Ovary (tissue), 9 donors: ENCODE measurements around the gene HBEGF. TPM values are rescaled to one million over a fixed set of nuclear protein-coding genes. Genes with fewer than 3 reads are reported as not detected.

ENCODE experiments used
- DNase-seq, 5 donors: peaks; one replicate each; pipeline ENCODE4 v3.0.0-alpha.2; 2019 to 2020
- H3K27ac ChIP-seq, 2 donors: fragments of 200-600 bp; one replicate each; pipeline versions ENCODE4 v1.5.1 to v1.8.0; 2019 to 2022
- H3K27me3 ChIP-seq: fragments of 200-600 bp; one replicate; pipeline ENCODE4 v1.8.0; 2022
- H3K36me3 ChIP-seq: fragments of 200-600 bp; sonication (generic); one replicate; pipeline ENCODE4 v1.5.1; 2019
- H3K4me1 ChIP-seq: one replicate; pipeline ENCODE4 v1.8.1; 2013; ENCODE audit warnings: mild to moderate bottlenecking, moderate library complexity; ENCODE audit not compliant: insufficient read depth
- H3K4me3 ChIP-seq: fragments of 200-600 bp; sonication (generic); one replicate; pipeline ENCODE4 v1.5.1; 2017
- H3K9me3 ChIP-seq, 2 donors: fragments of 200-600 bp in 1 of 2; sonication (generic) in 1 of 2; one replicate each; pipeline versions ENCODE4 v1.5.1 to v1.8.1; 2013 to 2019; ENCODE audit warnings: mild to moderate bottlenecking in 1 of 2, moderate library complexity in 1 of 2
- EP300 ChIP-seq: sonication (generic); formaldehyde crosslinking; IDR thresholded peaks from one replicate; pipeline ENCODE4 v1.6.1; 2017; ENCODE audit warnings: antibody characterized with exemption
- POLR2A ChIP-seq: fragments of 450-650 bp; IDR thresholded peaks from one replicate; pipeline ENCODE4 v1.6.1; 2017; ENCODE audit warnings: antibody characterized with exemption, mild to moderate bottlenecking, moderate library complexity
- WGBS, 3 donors: extraction: QIAGEN DNeasy Blood & Tissue Kit in 1 of 3; methylation state at CpG; one replicate each; pipeline versions ENCODE4 v1.1.5 to v1.1.7; 2013 to 2017; 5-methylcytosine and 5-hydroxymethylcytosine counted together
- intact Hi-C, 4 donors: fragments of 100-400 bp; cut with DNase I; formaldehyde crosslinking; loops; one replicate each; pipeline versions ENCODE4 v1.11.0 to v1.15.1; 2022 to 2023
- polyA plus RNA-seq, 2 donors: library from polyadenylated mRNA; stranded (reverse); fragments of 200-250 nt in 1 of 2; fragments of 350-450 nt in 1 of 2; fragmentation: Illumina TruSeq in 1 of 2; extraction: RNeasy Lipid Tissue Mini Kit (QIAGEN cat#74804) in 1 of 2; gene quantifications; one replicate each; pipeline ENCODE4 v1.2.3, GENCODE V29; 2013 to 2014
- total RNA-seq, 7 donors: library from RNA; depleted of rRNA in 2 of 7; stranded (reverse); fragments of >200 nt in 2 of 7; fragmentation: NEBNext Ultra II Directional in 3 of 7; extraction: Animal tissue kit (Norgen Biotek cat#: 25700) in 3 of 7; gene quantifications; one replicate each; pipeline versions ENCODE4 v1.1.0 to v1.2.4, GENCODE V29; 2016 to 2023
- TF ChIP-seq, protein P1 (sequence below), 3 donors: fragments of 450-650 bp in 2 of 3; fragments of 200-600 bp in 1 of 3; IDR thresholded peaks; one replicate each; pipeline versions ENCODE4 v1.5.1 to v1.8.0; 2016 to 2022; ENCODE audit warnings: antibody characterized with exemption in 3 of 3, mild to moderate bottlenecking in 1 of 3
- donor health status: DM: no; HTN: no; CAD: no; lungs with moderate emphysema.
- donor health status: DM: no; HTN: no; CAD: no.
- donor health status: Bipolar disorder and iron deficiency.
- donor health status: DM: yes; HTN: yes; CAD: no.
- donor health status: DM: no; HTN: no; CAD: no.
- donor health status: DM: yes; HTN: yes; CAD: no.

HBEGF gene
- total and polyA plus RNA-seq, 9 donors = 1.5 to 14.5 (median 5.6) TPM

DNA sequence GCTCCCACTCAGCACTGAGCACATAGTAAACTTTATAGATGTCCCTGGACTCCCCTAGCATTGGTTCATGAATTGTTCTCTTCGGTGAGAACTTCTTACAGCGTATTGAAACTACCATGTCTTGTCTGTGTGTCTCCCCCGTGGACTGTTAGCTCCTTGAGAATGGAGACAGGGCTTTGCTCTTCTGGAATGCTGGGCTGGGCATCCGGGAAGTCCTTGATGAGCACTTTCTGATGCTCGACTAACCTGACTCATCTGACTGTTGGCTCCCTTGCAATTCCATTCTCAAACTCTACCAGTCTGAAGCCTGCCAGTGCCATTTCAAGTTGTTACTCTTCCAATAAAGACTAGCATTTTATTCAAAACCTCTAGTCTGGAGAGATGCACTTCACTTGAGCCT, 28.5 kb downstream of the HBEGF start:
- DNase-seq = no peak
- Histone ChIP-seq H3K4me1 (peaks cover 2% of the 10 kb centered on the region), H3K27me3 (no peaks in the 10 kb centered on the region), H3K27ac (no peak overlapping the region), H3K9me3 (no peaks in the 10 kb centered on the region), H3K4me3 (no peak overlapping the region), H3K36me3 (no peaks in the 10 kb centered on the region)
- intact Hi-C loops = no loop called here
- 73 to 76% (median 76%) methylated on average over 5 of the region's 5 CpGs for whole genome bisulfite sequencing, 3 donors
- TF ChIP-seq POLR2A (no peak), EP300 (no peak)
- TF ChIP-seq, protein P1, sequence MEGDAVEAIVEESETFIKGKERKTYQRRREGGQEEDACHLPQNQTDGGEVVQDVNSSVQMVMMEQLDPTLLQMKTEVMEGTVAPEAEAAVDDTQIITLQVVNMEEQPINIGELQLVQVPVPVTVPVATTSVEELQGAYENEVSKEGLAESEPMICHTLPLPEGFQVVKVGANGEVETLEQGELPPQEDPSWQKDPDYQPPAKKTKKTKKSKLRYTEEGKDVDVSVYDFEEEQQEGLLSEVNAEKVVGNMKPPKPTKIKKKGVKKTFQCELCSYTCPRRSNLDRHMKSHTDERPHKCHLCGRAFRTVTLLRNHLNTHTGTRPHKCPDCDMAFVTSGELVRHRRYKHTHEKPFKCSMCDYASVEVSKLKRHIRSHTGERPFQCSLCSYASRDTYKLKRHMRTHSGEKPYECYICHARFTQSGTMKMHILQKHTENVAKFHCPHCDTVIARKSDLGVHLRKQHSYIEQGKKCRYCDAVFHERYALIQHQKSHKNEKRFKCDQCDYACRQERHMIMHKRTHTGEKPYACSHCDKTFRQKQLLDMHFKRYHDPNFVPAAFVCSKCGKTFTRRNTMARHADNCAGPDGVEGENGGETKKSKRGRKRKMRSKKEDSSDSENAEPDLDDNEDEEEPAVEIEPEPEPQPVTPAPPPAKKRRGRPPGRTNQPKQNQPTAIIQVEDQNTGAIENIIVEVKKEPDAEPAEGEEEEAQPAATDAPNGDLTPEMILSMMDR (IDR thresholded peaks at IDR 0.05) = no peak

DNA sequence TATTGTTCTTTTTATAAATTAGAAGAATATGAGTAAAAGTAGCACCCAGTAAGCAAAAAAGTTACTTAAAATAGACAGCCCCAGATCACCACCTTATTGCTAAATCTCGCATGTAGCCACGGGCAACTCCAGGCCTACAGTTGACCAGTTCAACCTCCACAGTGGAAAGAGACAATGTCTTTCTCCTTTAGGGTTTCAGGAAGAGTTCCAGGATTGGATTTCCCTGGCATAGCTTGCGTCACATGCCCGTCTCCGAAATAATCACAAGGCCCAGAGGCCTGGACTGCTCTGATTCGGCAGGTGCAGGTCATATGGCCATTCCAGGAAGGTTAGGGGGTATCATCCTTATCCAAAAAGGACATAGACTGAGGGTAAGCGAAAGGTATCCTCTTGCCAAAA, 33.6 kb downstream of the HBEGF start:
- no peaks in the 10 kb centered on the region for H3K9me3 ChIP-seq
- no peaks in the 10 kb centered on the region for H3K27me3 ChIP-seq
- no peak for TF ChIP-seq POLR2A
- no peak for TF ChIP-seq EP300
- TF ChIP-seq, protein P1 (IDR thresholded peaks at IDR 0.05) = no peak
- intact Hi-C loops = no loop called here
- DNase-seq = no peak
- 87 to 92% (median 89%) methylated on average over 7 of the region's 7 CpGs for WGBS, 3 donors
- H3K27ac ChIP-seq = no peak overlapping the region
- no peaks in the 10 kb centered on the region for H3K36me3 ChIP-seq
- no peaks in the 10 kb centered on the region for H3K4me1 ChIP-seq
- no peak overlapping the region for H3K4me3 ChIP-seq

DNA sequence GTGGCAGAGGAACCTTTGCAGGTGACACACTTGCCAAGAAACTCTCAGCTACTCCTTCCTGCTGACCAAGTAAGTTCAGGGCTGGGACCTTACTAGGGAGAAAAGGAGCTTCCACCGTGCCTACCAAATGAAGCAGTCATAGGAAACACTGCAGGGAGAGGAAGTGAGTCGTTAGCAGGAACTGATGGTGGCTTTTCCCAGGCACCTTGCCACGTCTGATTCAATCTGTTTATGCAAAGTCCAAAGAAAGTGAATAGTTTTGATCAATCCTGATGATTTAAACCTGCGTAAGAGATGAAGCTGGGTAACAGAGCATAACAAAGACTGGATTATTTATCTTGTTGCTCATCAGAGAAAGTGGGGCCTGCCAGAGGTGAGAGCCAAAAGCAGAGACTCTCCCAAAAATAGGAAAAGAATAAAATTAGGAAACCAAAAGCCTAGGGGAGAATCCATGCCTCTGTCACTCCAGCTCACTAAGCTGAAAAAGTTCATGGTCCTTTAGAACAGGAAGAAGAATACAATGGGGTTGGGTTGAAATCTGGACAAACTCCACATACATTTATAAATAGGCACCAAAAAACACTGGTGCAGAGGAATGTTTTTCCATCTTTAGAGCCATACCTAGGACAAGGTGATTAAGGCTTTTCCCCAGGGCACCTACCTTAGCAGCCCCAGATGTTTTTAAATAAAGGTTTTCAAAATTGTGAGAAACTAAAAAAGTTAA, 34.2 kb downstream of the HBEGF start:
- intact Hi-C loops = no loop called here
- H3K4me1 ChIP-seq = no peaks in the 10 kb centered on the region
- no peak overlapping the region for H3K4me3 ChIP-seq
- no peaks in the 10 kb centered on the region for H3K9me3 ChIP-seq
- no peak overlapping the region for H3K27ac ChIP-seq
- DNase-seq = no peak
- H3K36me3 ChIP-seq = no peaks in the 10 kb centered on the region
- TF ChIP-seq EP300 = no peak
- TF ChIP-seq, protein P1 (IDR thresholded peaks at IDR 0.05) = no peak
- no peak for TF ChIP-seq POLR2A
- WGBS, 3 donors = 34 to 40% (median 35%) methylated on average over 4 of the region's 4 CpGs
- no peaks in the 10 kb centered on the region for H3K27me3 ChIP-seq

DNA sequence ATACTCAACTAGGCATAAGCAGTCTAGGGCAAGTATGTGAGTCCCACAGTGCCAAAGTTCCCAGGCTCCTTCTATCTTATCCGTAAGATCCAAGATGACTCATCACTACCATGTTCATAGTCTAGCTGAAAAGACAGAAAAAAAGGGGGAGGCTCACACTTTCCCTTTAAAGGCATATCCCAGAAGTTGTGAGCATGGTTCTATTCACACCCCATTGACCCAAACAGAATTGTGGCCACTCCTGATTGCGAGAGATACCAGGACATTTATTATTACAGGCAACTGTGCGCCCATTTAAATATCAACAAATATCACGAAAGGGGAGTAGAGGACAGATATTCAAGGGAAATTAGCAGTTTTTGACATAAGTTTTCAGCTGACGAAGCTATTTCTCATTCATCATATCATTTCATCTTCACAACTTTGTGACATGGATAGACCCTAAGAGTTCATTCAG, 35.4 kb downstream of the HBEGF start:
- Histone ChIP-seq H3K9me3 (no peaks in the 10 kb centered on the region), H3K27ac (no peak overlapping the region), H3K36me3 (no peaks in the 10 kb centered on the region), H3K27me3 (no peaks in the 10 kb centered on the region), H3K4me1 (no peaks in the 10 kb centered on the region), H3K4me3 (no peak overlapping the region)
- intact Hi-C loops = no loop called here
- no peak for DNase-seq
- TF ChIP-seq POLR2A = no peak
- WGBS, 3 donors = 73 to 79% (median 77%) methylated on average over 5 of the region's 5 CpGs

DNA sequence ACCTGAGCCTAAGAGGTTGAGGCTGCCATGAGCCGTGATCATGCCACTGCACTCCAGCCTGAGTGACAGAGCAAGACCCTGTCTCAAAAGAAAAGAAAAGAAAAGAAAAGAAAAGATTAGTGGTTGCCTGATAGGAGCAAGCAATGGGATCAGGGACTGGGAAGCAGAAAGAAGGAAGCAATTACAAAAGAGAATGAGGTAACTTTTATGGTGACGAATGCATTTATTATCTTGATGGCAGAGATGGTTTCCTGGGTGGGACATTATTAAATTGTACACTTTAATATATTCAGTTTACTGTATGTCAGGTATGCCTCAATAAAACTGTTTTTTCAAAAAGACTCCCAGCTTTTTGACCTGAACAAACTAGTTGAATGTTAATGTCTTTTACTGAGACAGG, 36.0 kb downstream of the HBEGF start:
- H3K9me3 ChIP-seq = no peaks in the 10 kb centered on the region
- 73 to 81% (median 80%) methylated on average over 2 of the region's 2 CpGs for WGBS, 3 donors
- no peak for DNase-seq
- H3K27ac ChIP-seq = no peak overlapping the region
- intact Hi-C loops = no loop called here
- no peaks in the 10 kb centered on the region for H3K27me3 ChIP-seq
- no peaks in the 10 kb centered on the region for H3K4me1 ChIP-seq
- H3K4me3 ChIP-seq = no peak overlapping the region
- TF ChIP-seq POLR2A = no peak
- no peak for TF ChIP-seq EP300
- TF ChIP-seq, protein P1 (IDR thresholded peaks at IDR 0.05) = no peak
- H3K36me3 ChIP-seq = no peaks in the 10 kb centered on the region
